Measurements from ENCODE around the gene TSPAN18.

- TF ChIP-seq CTCF (conservative IDR thresholded peaks at IDR 0.05; ENCODE audit: low read length) (no peak), EZH2phosphoT487 (IDR thresholded peaks at IDR 0.05; ENCODE audit: borderline replicate concordance, low read depth, low read length) (no peak)
Measured at GRCh38 chr11:44701276-44701675, 25.5 kb upstream of the TSPAN18 start.
